K562 (cell line): ENCODE data around the gene ARHGEF25. TPM values are rescaled to one million over a fixed set of nuclear protein-coding genes. Genes with fewer than 3 reads are reported as not detected.

Experiments
- CBFA2T2 ChIP-seq: fragments of 450-650 bp; conservative IDR thresholded peaks from 2 replicates; pipeline ENCODE4 v1.6.1; 2017; ENCODE audit warnings: mild to moderate bottlenecking
- E2F3 ChIP-seq: fragments of 250-450 bp; sonication (Bioruptor Pico); IDR thresholded peaks from 2 replicates; pipeline ENCODE4 v1.4.0; 2020; ENCODE audit warnings: mild to moderate bottlenecking
- FOXJ2 ChIP-seq: fragments of 200-800 bp; sonication (Bioruptor generic); IDR thresholded peaks from 2 replicates; pipeline ENCODE4 v1.6.1; 2016; ENCODE audit warnings: missing genetic modification characterization, missing compliant biosample characterization
- GTF2E2 ChIP-seq: fragments of 200-800 bp; sonication (Bioruptor generic); IDR thresholded peaks from 2 replicates; pipeline ENCODE4 v1.6.1; 2016; ENCODE audit warnings: missing genetic modification characterization, missing compliant biosample characterization
- HDGF ChIP-seq: fragments of 450-650 bp; IDR thresholded peaks from 2 replicates; pipeline ENCODE4 v1.6.1; 2016
- HMG20B ChIP-seq: fragments of 250-450 bp; sonication (Bioruptor Pico); IDR thresholded peaks from 2 replicates; pipeline ENCODE4 v1.5.0; 2021; ENCODE audit warnings: mild to moderate bottlenecking
- HSF4 ChIP-seq: fragments of 250-450 bp; sonication (Bioruptor Pico); IDR thresholded peaks from 2 replicates; pipeline ENCODE4 v2.1.2; 2022; ENCODE audit warnings: mild to moderate bottlenecking, moderate library complexity, borderline replicate concordance
- NONO ChIP-seq, 2 experiments: fragments of 200-400 bp in 1 of 2; fragments of 450-650 bp in 1 of 2; formaldehyde crosslinking in 1 of 2; IDR thresholded peaks; 2 replicates each; pipeline ENCODE4 v1.6.1; 2017; ENCODE audit warnings: low read depth in 2 of 2, mild to moderate bottlenecking in 2 of 2, moderate library complexity in 2 of 2, low read length in 1 of 2
- POLR2G ChIP-seq: fragments of 200-400 bp; formaldehyde crosslinking; IDR thresholded peaks from 2 replicates; pipeline ENCODE4 v1.6.1; 2017; ENCODE audit warnings: low read depth, mild to moderate bottlenecking, antibody characterized with exemption, low read length, moderate library complexity
- SIN3B ChIP-seq: fragments of 450-650 bp; IDR thresholded peaks from 2 replicates; pipeline ENCODE4 v1.6.1; 2017; ENCODE audit warnings: low read depth, mild to moderate bottlenecking, moderate library complexity
- SMAD1 ChIP-seq: fragments of 150-350 bp; IDR thresholded peaks from 2 replicates; pipeline ENCODE4 v1.6.1; 2014; ENCODE audit warnings: low read length, low read depth; ENCODE audit not compliant: partially characterized antibody
- SRSF9 ChIP-seq: fragments of 200-400 bp; formaldehyde crosslinking; IDR thresholded peaks from 2 replicates; pipeline ENCODE4 v1.6.1; 2017; ENCODE audit warnings: low read depth, low read length, borderline replicate concordance
- TSC22D4 ChIP-seq: fragments of 450-650 bp; IDR thresholded peaks from 2 replicates; pipeline ENCODE4 v1.6.1; 2016; ENCODE audit warnings: missing genetic modification characterization, missing biosample characterization, control low read depth
- ZBTB40 ChIP-seq, 2 experiments: fragments of 450-650 bp in 1 of 2; sonication (generic) in 1 of 2; formaldehyde crosslinking in 1 of 2; IDR thresholded peaks; 2 replicates each; pipeline versions ENCODE4 v1.7.1 to v1.9.0; 2016 to 2022; ENCODE audit warnings: inconsistent platforms in 1 of 2, mild to moderate bottlenecking in 1 of 2, missing genetic modification reagents in 1 of 2
- ZNF133 ChIP-seq: fragments of 250-450 bp; sonication (Bioruptor Pico); IDR thresholded peaks from 2 replicates; pipeline ENCODE4 v1.4.0; 2020; ENCODE audit warnings: mild to moderate bottlenecking
- ZNF165 ChIP-seq: fragments of 250-450 bp; sonication (Bioruptor Pico); IDR thresholded peaks from 2 replicates; pipeline ENCODE4 v1.4.0; 2020; ENCODE audit warnings: borderline replicate concordance
- polyA plus RNA-seq, 8 experiments: library from polyadenylated mRNA; depleted of rRNA in 4 of 8; stranded (reverse) in 5 of 8; unstranded in 3 of 8; fragments of >200 nt; fragmentation: Nextera tagmentation in 2 of 8; fragmentation: Illumina TruSeq in 1 of 8; extraction: Ambion mirVana in 2 of 8; extraction: Trizol in 1 of 8; gene quantifications; 2 replicates each; pipeline versions ENCODE4 v1.2.1 to v1.2.3, GENCODE V29; 2011 to 2014; ENCODE audit warnings: inconsistent platforms in 1 of 8, missing spikeins in 1 of 8
- total RNA-seq, 7 experiments: library from RNA; depleted of rRNA in 6 of 7; stranded (reverse); fragments of >200 nt in 6 of 7; fragmentation: Illumina TruSeq in 2 of 7; extraction: Trizol in 2 of 7; gene quantifications; 2 replicates each; pipeline versions ENCODE4 v1.2.1 to v1.2.3, GENCODE V29; 2011 to 2021; ENCODE audit warnings: low replicate concordance in 1 of 7

The ARHGEF25 gene
- total and polyA plus RNA-seq, 9 of the 15 experiments (the other 6 are each of a cell fraction or from before 2014, with no cell fraction given), result 0.13 to 17.3 (median 11.6) TPM

GRCh38 chr12:57590864-57591781 is 20.1 kb upstream of the ARHGEF25 start, which contains the start of gene PIP4K2C (continued):
- TF ChIP-seq GTF2E2 (no peak), POLR2G (peak; percentile 90), FOXJ2 (no peak), SRSF9 (no peak), E2F3 (CRISPR knock-in tag) (peak; percentile 79), CBFA2T2 (peak; percentile 92), HDGF (no peak), HMG20B (CRISPR knock-in tag) (no peak), ZBTB40 (IDR thresholded peaks at IDR 0.05) (0 out of 2 replicates have a peak, but pooled peaks have one; percentile 30), ZBTB40 (CRISPR knock-in tag; IDR thresholded peaks at IDR 0.05) (no peak), ZNF165 (CRISPR knock-in tag) (no peak), SMAD1 (no peak), TSC22D4 (tag) (no peak), ZNF133 (CRISPR knock-in tag) (no peak), SIN3B (peak; percentile 76), HSF4 (CRISPR knock-in tag) (no peak), NONO (IDR thresholded peaks at IDR 0.05; ENCODE audit: low read depth in 2 of 2, low read length in 1 of 2) (0 out of 4 replicates have a peak, but pooled peaks of 1 of the 2 experiments have one; percentile 31)
